Esophagus mucosa (tissue), 1 donor: ENCODE measurements around the gene TMEM106B. TPM values are rescaled to one million over a fixed set of nuclear protein-coding genes. Genes with fewer than 3 reads are reported as not detected.
"Not testable (repeated sequence)": the region's sequence is repeated elsewhere in the genome, so short reads cannot be mapped to it uniquely, and the experiment has no call there.

Experiments
- ATAC-seq: fragments of 200-7000 bp; cut with Tn5 transposase; one replicate; pipeline ENCODE4 v1.9.1; 2020
- total RNA-seq: library from RNA; stranded (reverse); gene quantifications from one replicate; pipeline ENCODE4 v1.2.4, GENCODE V29; 2023
- donor health status: DM: yes; HTN: yes; CAD: no.

TMEM106B gene
- total RNA-seq = 19.9 TPM

- peak; percentile 100 for ATAC-seq
Observed at GRCh38 chr7:12211054-12211710, at the start of gene TMEM106B. TSS of gene TMEM106B (plus strand) at chr7:12211294. CDS start at chr7:12214811, 3,517 bp downstream.

GRCh38 chr7:12162415-12163113 lies 48.5 kb upstream of the TMEM106B start:
- peak; percentile 60 for ATAC-seq

GRCh38 chr7:12168065-12168464 lies 43.0 kb upstream of the TMEM106B start:
- not testable (repeated sequence) for ATAC-seq

GRCh38 chr7:12169981-12170820 lies 40.9 kb upstream of the TMEM106B start:
- ATAC-seq = not testable (repeated sequence)

- ATAC-seq = no peak
Observed at GRCh38 chr7:12173671-12174070, 37.4 kb upstream of the TMEM106B start.

- ATAC-seq = no peak
Observed at GRCh38 chr7:12174931-12175330, 36.2 kb upstream of the TMEM106B start.

- ATAC-seq = no peak
Observed at GRCh38 chr7:12178317-12178716, 32.8 kb upstream of the TMEM106B start.

GRCh38 chr7:12194426-12194825 lies 16.7 kb upstream of the TMEM106B start:
- ATAC-seq = no peak

- no peak for ATAC-seq
Observed at GRCh38 chr7:12196386-12196785, 14.7 kb upstream of the TMEM106B start.

GRCh38 chr7:12199363-12199762 lies 11.7 kb upstream of the TMEM106B start:
- ATAC-seq = no peak

GRCh38 chr7:12207046-12207445 lies 4.0 kb upstream of the TMEM106B start:
- no peak for ATAC-seq

- ATAC-seq = no peak
Observed at GRCh38 chr7:12209221-12209620, 1.9 kb upstream of the TMEM106B start.

GRCh38 chr7:12210179-12211053 lies 678 bp upstream of the TMEM106B start:
- peak; percentile 45 for ATAC-seq

GRCh38 chr7:12211711-12212485 lies 804 bp downstream of the TMEM106B start:
- no peak for ATAC-seq

- no peak for ATAC-seq
Observed at GRCh38 chr7:12217311-12217710, 6.2 kb downstream of the TMEM106B start.

GRCh38 chr7:12220389-12221046 lies 9.4 kb downstream of the TMEM106B start:
- no peak for ATAC-seq

GRCh38 chr7:12221414-12221813 lies 10.3 kb downstream of the TMEM106B start:
- ATAC-seq = no peak

- no peak for ATAC-seq
Observed at GRCh38 chr7:12222889-12223579, 11.9 kb downstream of the TMEM106B start.

- not testable (repeated sequence) for ATAC-seq
Observed at GRCh38 chr7:12225017-12225416, 13.9 kb downstream of the TMEM106B start.

- no peak for ATAC-seq
Observed at GRCh38 chr7:12226756-12227155, 15.7 kb downstream of the TMEM106B start.
